Glutamatergic neuron (in vitro differentiated cells): Measurements from ENCODE around the gene DVL1. TPM values are rescaled to one million over a fixed set of nuclear protein-coding genes. Genes with fewer than 3 reads are reported as not detected.

Source experiments
- DNase-seq: peaks from one replicate; pipeline ENCODE4 v3.0.0; 2022
- H3K27ac Mint-ChIP-seq: one replicate; pipeline ENCODE4 v1.8.0; 2020; ENCODE audit warnings: mild to moderate bottlenecking, mixed read lengths, inconsistent platforms; ENCODE audit not compliant: unreplicated experiment
- H3K27me3 Mint-ChIP-seq: one replicate; pipeline ENCODE4 v1.8.0; 2020; ENCODE audit warnings: mild to moderate bottlenecking, moderate library complexity, mixed read lengths, inconsistent platforms; ENCODE audit not compliant: unreplicated experiment
- H3K36me3 Mint-ChIP-seq: one replicate; pipeline ENCODE4 v1.8.0; 2020; ENCODE audit warnings: mild to moderate bottlenecking, mixed read lengths, inconsistent platforms; ENCODE audit not compliant: unreplicated experiment
- H3K4me1 Mint-ChIP-seq: one replicate; pipeline ENCODE4 v1.8.0; 2020; ENCODE audit warnings: mild to moderate bottlenecking, low read depth, mixed read lengths, inconsistent platforms; ENCODE audit not compliant: unreplicated experiment
- H3K4me3 Mint-ChIP-seq: one replicate; pipeline ENCODE4 v1.8.0; 2020; ENCODE audit warnings: mild to moderate bottlenecking, mixed read lengths, inconsistent platforms; ENCODE audit not compliant: unreplicated experiment
- H3K9me3 Mint-ChIP-seq: one replicate; pipeline ENCODE4 v1.8.0; 2020; ENCODE audit warnings: mild to moderate bottlenecking, moderate library complexity, mixed read lengths, inconsistent platforms; ENCODE audit not compliant: unreplicated experiment
- total RNA-seq: library from RNA; stranded (reverse); fragmentation: NEBNext Ultra II Directional; extraction: Animal tissue kit (Norgen Biotek cat#: 25700); gene quantifications from one replicate; pipeline ENCODE4 v1.2.1, GENCODE V29; 2021; ENCODE audit not compliant: unreplicated experiment
- TF ChIP-seq, protein P1 (sequence below): fragments of 200-600 bp; sonication (generic); IDR thresholded peaks from one replicate; pipeline ENCODE4 v1.5.0; 2021; ENCODE audit not compliant: partially characterized antibody, unreplicated experiment

Gene DVL1
- total RNA-seq, 1 donor from 2014 or later: 124 TPM

- TF ChIP-seq, protein P1, sequence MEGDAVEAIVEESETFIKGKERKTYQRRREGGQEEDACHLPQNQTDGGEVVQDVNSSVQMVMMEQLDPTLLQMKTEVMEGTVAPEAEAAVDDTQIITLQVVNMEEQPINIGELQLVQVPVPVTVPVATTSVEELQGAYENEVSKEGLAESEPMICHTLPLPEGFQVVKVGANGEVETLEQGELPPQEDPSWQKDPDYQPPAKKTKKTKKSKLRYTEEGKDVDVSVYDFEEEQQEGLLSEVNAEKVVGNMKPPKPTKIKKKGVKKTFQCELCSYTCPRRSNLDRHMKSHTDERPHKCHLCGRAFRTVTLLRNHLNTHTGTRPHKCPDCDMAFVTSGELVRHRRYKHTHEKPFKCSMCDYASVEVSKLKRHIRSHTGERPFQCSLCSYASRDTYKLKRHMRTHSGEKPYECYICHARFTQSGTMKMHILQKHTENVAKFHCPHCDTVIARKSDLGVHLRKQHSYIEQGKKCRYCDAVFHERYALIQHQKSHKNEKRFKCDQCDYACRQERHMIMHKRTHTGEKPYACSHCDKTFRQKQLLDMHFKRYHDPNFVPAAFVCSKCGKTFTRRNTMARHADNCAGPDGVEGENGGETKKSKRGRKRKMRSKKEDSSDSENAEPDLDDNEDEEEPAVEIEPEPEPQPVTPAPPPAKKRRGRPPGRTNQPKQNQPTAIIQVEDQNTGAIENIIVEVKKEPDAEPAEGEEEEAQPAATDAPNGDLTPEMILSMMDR: no peak
- Mint-ChIP-seq H3K4me1 (peaks cover 9% of the 10 kb centered on the region), H3K9me3 (peaks cover 8% of the 10 kb centered on the region), H3K27me3 (peaks cover 11% of the 10 kb centered on the region), H3K27ac (no peak overlapping the region), H3K36me3 (no peaks in the 10 kb centered on the region), H3K4me3 (no peak overlapping the region)
- DNase-seq: no peak
These were observed 36.5 kb downstream of the DVL1 start for GRCh38 chr1:1312450-1313314.

DNA sequence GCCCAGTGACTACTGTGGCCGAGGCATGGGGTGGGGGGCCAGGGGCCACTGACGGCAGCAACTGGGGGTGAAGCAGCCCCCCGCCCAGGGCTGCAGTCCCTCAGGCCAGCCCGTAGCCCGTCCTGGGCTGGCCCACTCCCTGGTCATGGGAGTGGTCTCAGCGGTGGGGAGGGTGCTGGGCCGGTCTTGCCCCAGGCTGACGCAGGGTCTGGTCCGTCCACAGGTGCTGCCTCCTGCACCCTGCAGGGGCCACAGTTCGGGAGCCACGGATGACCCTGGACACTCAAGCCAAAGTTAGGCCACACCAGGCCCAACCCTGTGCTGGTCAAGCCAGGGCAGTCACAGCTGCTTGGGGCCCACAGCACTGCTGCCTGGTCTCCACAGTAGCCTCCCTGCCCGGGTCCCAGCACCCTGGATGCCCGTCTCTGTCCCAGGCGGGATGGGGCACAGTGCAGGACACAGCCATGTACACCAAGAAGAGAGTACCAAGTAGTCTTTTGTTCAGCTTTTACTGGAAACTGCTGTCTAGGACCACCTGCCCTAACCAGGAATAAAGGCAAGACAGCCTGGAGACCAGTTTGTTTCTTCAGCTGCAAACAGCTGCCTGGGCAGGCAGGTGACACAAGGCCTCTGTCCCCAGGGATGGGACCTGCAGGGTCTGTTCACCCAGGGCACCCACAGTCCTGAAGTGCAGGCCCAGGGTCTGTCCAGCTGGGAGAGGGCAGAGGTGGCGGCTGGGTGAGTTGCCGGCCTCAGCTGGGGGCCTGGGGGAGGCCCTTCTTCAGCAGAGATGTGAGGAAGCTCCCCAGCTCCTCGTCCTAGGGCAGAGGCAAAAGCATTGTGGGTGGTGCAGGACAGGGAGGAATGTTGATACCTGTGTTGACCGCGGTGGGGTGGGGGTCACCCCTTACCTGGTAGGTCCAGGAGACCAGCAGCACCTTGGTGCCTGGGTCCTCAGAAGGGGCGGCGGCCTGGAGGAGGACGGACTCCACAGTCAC, 37.8 kb downstream of the DVL1 start:
- peaks cover 12% of the 10 kb centered on the region for H3K9me3 Mint-ChIP-seq
- DNase-seq: no peak
- TF ChIP-seq, protein P1: no peak
- no peaks in the 10 kb centered on the region for H3K36me3 Mint-ChIP-seq
- peaks cover 17% of the 10 kb centered on the region for H3K27me3 Mint-ChIP-seq
- peaks cover 5% of the 10 kb centered on the region for H3K4me1 Mint-ChIP-seq
- peak overlapping the region; percentile 33 for H3K27ac Mint-ChIP-seq
- no peak overlapping the region for H3K4me3 Mint-ChIP-seq

- Mint-ChIP-seq H3K4me1 (peaks cover 2% of the 10 kb centered on the region), H3K4me3 (peak overlapping the region; percentile 38), H3K27ac (no peak overlapping the region), H3K9me3 (peaks cover 15% of the 10 kb centered on the region), H3K27me3 (peaks cover 22% of the 10 kb centered on the region), H3K36me3 (no peaks in the 10 kb centered on the region)
- no peak for DNase-seq
- TF ChIP-seq, protein P1: no peak
These were observed 38.7 kb downstream of the DVL1 start for GRCh38 chr1:1310476-1311053.

DNA sequence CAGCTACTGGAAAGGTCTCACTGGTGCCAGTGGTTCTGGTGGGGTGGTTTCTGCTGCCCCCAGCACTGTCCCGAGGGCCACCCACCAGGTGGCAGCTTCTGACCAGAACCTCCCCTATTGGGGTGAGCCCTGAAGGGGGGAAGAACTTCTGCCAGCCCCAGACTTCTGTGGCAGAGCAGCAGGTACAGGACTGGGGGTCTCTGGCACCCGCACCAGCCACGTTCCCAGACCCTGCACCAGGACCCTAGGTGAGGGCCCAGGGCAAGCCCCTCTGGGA, 39.2 kb downstream of the DVL1 start:
- no peaks in the 10 kb centered on the region for H3K4me1 Mint-ChIP-seq
- peaks cover 15% of the 10 kb centered on the region for H3K9me3 Mint-ChIP-seq
- no peak overlapping the region for H3K27ac Mint-ChIP-seq
- DNase-seq: no peak
- H3K4me3 Mint-ChIP-seq: peak overlapping the region; percentile 38
- TF ChIP-seq, protein P1: no peak
- peaks cover 22% of the 10 kb centered on the region for H3K27me3 Mint-ChIP-seq
- no peaks in the 10 kb centered on the region for H3K36me3 Mint-ChIP-seq
